Cardiac muscle cell (in vitro differentiated cells and primary cell): Measurements from ENCODE around the gene EYA4. TPM values are rescaled to one million over a fixed set of nuclear protein-coding genes. Genes with fewer than 3 reads are reported as not detected.

Experiments used
- DNase-seq, 2 donors: peaks; one replicate each; pipeline versions ENCODE4 v3.0.0 to v3.0.0-alpha.2; 2010 to 2017; ENCODE audit warnings: low read depth in 1 of 2, low spot score in 1 of 2
- H3K27ac ChIP-seq: fragments of 200-600 bp; sonication (generic); 2 replicates; pipeline ENCODE4 v1.5.1; 2016
- H3K27me3 ChIP-seq: fragments of 200-600 bp; sonication (generic); 2 replicates; pipeline ENCODE4 v1.6.0; 2016; ENCODE audit warnings: control low read depth
- H3K36me3 ChIP-seq: fragments of 200-600 bp; sonication (generic); 2 replicates; pipeline ENCODE4 v1.5.1; 2016; ENCODE audit warnings: control low read depth
- H3K4me1 ChIP-seq: fragments of 200-600 bp; sonication (generic); 2 replicates; pipeline ENCODE4 v1.8.1; 2017; ENCODE audit warnings: low read depth, mild to moderate bottlenecking, mixed run types
- H3K4me3 ChIP-seq: fragments of 200-600 bp; sonication (generic); 2 replicates; pipeline ENCODE4 v1.5.1; 2016; ENCODE audit warnings: mild to moderate bottlenecking
- H3K9me3 ChIP-seq: fragments of 200-600 bp; sonication (generic); 2 replicates; pipeline ENCODE4 v1.5.1; 2017; ENCODE audit warnings: low read depth, mild to moderate bottlenecking, control low read depth
- polyA plus RNA-seq: library from polyadenylated mRNA; unstranded; fragments of >200 nt; fragmentation: Nextera tagmentation; extraction: Ambion mirVana; gene quantifications from 2 replicates; pipeline ENCODE4 v1.2.1, GENCODE V29; 2016
- total RNA-seq: library from RNA; depleted of rRNA; stranded (reverse); fragments of >200 nt; gene quantifications from 2 replicates; pipeline ENCODE4 v1.2.3, GENCODE V29; 2016
- TF ChIP-seq, protein P1 (sequence below): IDR thresholded peaks from 2 replicates; pipeline ENCODE4 v1.5.1; 2012; ENCODE audit warnings: low read depth, mild to moderate bottlenecking, low read length

EYA4 gene
- total and polyA plus RNA-seq, 2 experiments from 2014 or later: 0.03 to 0.11 TPM

DNA sequence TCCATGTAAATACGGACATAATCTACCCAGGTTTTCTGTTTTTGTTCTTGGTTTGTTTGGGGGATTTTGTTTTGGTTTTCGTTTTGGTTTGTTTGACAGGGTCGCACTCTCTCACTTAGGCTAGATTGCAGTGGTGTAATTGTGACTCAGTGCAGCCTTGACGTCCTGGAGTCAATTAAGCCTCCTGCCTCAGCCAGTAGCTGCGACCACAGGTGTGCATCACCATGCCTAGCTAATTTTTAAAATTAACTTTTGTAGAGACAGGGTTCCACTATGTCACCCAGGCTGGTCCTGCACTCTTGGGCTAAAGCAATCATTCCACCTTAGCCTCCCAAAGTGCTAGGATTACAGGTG is 37.8 kb upstream of the EYA4 start:
- Histone ChIP-seq H3K4me1 (no peaks in the 10 kb centered on the region), H3K27ac (no peak overlapping the region)

DNA sequence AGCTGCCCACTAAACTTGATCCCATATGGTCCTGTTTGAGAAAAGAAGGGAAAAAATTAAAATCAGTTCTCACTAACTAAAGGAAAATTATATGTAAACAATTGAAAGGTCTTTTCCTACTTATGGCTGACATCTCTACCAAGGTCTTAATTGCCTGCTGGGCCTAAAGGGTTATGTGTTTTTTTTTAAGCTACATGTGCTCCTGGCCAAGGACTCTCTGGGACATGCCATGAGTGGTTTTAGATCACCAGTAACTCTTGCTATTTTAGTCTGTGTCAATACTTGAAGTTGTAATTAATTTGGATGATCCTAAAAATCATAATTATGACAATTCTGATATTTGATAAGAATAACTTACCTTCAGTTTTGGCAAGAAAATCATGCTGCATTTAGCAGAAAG is 35.9 kb upstream of the EYA4 start:
- no peak for DNase-seq
- no peaks in the 10 kb centered on the region for H3K9me3 ChIP-seq
- H3K27ac ChIP-seq: no peak overlapping the region
- no peaks in the 10 kb centered on the region for H3K36me3 ChIP-seq
- TF ChIP-seq, protein P1, sequence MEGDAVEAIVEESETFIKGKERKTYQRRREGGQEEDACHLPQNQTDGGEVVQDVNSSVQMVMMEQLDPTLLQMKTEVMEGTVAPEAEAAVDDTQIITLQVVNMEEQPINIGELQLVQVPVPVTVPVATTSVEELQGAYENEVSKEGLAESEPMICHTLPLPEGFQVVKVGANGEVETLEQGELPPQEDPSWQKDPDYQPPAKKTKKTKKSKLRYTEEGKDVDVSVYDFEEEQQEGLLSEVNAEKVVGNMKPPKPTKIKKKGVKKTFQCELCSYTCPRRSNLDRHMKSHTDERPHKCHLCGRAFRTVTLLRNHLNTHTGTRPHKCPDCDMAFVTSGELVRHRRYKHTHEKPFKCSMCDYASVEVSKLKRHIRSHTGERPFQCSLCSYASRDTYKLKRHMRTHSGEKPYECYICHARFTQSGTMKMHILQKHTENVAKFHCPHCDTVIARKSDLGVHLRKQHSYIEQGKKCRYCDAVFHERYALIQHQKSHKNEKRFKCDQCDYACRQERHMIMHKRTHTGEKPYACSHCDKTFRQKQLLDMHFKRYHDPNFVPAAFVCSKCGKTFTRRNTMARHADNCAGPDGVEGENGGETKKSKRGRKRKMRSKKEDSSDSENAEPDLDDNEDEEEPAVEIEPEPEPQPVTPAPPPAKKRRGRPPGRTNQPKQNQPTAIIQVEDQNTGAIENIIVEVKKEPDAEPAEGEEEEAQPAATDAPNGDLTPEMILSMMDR: no peak
- no peaks in the 10 kb centered on the region for H3K27me3 ChIP-seq
- no peaks in the 10 kb centered on the region for H3K4me1 ChIP-seq
- H3K4me3 ChIP-seq: no peak overlapping the region

More for the DNA sequence above, 37.8 kb upstream of the EYA4 start:
- Histone ChIP-seq H3K9me3 (no peaks in the 10 kb centered on the region), H3K36me3 (no peaks in the 10 kb centered on the region), H3K4me3 (no peak overlapping the region), H3K27me3 (no peaks in the 10 kb centered on the region)
- DNase-seq: no peak
- TF ChIP-seq, protein P1: no peak

DNA sequence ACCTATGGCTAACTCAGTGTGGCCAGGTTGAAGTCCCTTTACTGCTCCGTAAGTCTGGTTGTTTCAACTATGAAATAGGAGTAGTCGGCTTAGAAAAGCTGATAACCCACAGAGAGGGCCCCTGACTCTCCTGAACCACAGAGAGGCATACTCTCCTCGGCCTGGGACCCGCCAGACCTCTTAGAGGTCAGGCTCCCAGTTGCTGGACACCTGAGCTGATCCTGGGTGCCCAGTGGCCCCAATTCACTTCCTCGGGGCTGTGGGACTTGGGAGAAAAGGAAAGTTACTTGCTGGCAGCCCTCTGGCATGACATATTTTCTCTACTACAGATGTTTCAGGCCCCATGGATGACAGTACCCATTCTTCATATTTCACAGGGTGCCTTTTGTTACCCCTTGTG is 34.2 kb upstream of the EYA4 start:
- Histone ChIP-seq H3K36me3 (no peaks in the 10 kb centered on the region), H3K4me3 (no peak overlapping the region)
- DNase-seq: no peak

DNA sequence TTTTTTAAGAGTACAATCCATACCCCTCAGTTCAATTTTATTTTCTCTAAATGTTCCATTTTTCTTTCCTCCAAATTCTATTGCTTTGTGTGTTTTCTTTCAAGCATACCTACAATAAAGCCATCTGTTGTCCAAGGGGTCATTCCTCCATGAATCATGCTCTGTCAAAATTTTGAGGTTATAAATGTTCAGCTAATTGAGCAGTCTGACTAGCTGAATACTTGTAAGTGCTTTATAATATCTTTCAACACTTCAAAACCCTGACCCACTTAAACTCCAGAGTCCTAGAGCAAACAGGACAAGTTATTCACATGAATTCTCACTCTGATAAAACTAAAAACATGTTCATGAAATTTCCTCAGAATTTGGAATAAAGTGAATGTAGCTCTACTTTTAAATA is 33.4 kb upstream of the EYA4 start:
- TF ChIP-seq, protein P1: no peak
- DNase-seq: no peak
- Histone ChIP-seq H3K36me3 (no peaks in the 10 kb centered on the region), H3K27me3 (no peaks in the 10 kb centered on the region), H3K4me1 (no peaks in the 10 kb centered on the region), H3K4me3 (no peak overlapping the region), H3K9me3 (no peaks in the 10 kb centered on the region), H3K27ac (no peak overlapping the region)

More for the DNA sequence above, 34.2 kb upstream of the EYA4 start:
- no peak overlapping the region for H3K27ac ChIP-seq
- H3K27me3 ChIP-seq: no peaks in the 10 kb centered on the region
- H3K9me3 ChIP-seq: no peaks in the 10 kb centered on the region
- TF ChIP-seq, protein P1: no peak
- no peaks in the 10 kb centered on the region for H3K4me1 ChIP-seq

DNA sequence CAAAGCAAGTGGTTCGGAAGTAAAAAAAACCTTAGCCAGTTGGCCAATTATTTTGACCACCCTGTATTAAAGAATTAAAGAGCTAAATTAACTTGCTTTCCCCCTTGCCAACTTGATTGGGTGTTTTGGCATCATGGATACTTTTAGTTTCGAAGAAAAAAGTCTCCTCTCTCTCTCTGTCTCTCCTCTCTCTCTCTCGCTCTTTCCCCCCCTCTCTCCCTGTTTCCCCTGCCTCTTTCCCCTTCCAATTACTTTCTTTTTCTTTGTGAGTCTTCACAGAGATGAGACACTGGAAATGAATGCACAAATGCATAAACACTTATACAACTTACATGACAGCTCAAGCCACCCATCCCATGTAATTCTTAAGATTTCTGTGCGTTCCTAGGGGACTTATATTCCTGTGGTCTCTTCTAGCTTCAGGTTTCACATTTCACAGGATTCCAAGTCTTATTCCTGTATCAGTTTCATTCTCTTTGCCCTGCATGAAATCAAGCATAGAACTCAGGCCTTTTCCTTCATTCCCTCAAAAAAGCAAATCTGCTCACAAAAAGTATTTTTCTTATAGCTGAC is 32.9 kb upstream of the EYA4 start:
- Histone ChIP-seq H3K9me3 (no peaks in the 10 kb centered on the region), H3K27me3 (no peaks in the 10 kb centered on the region), H3K27ac (no peak overlapping the region), H3K4me3 (no peak overlapping the region), H3K4me1 (no peaks in the 10 kb centered on the region), H3K36me3 (no peaks in the 10 kb centered on the region)
- peak in 1 of 2 donors; percentile 3 for DNase-seq
- TF ChIP-seq, protein P1: no peak

- no peak overlapping the region for H3K27ac ChIP-seq
- no peaks in the 10 kb centered on the region for H3K4me1 ChIP-seq
- no peak for DNase-seq
- no peaks in the 10 kb centered on the region for H3K9me3 ChIP-seq
- TF ChIP-seq, protein P1: no peak
- no peaks in the 10 kb centered on the region for H3K36me3 ChIP-seq
- H3K4me3 ChIP-seq: no peak overlapping the region
- no peaks in the 10 kb centered on the region for H3K27me3 ChIP-seq
Measured at GRCh38 chr6:133214267-133214666, 26.9 kb upstream of the EYA4 start.
